HG02970 (cell line): ENCODE results near the gene NCKAP5.

Experiments used
- ATAC-seq: cut with Tn5 transposase; IDR thresholded peaks from one replicate; pipeline ENCODE4 v1.9.1; 2021; ENCODE audit warnings: mild to moderate bottlenecking, moderate library complexity, moderate number of reproducible peaks; ENCODE audit not compliant: unreplicated experiment, low FRiP score

The NCKAP5 gene

DNA sequence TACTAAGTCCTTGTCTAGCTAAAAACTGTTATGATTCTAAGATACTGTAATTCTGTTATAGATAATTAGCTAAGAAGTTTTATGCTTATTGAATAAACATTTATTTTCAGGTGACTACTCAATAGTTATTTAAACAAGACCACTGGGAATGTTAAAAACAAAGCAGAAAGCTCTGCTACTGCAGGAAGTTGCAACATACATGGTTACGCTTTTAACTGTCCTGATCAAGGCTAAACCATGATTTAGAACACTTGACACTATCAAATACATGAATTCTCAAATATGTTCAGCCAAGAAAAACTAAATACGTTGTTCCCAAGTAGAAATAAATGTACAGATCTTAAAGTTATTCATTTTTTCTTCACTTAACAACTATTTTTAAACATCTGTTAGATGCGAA lies 263.9 kb downstream of the NCKAP5 start:
- no peak for ATAC-seq

- no peak for ATAC-seq
These were observed 265.1 kb downstream of the NCKAP5 start for GRCh38 chr2:133303150-133303549.

- no peak for ATAC-seq
These were observed 271.9 kb downstream of the NCKAP5 start for GRCh38 chr2:133296401-133296800.

- no peak for ATAC-seq
These were observed 274.5 kb downstream of the NCKAP5 start for GRCh38 chr2:133293544-133294353.

- no peak for ATAC-seq
These were observed 276.0 kb downstream of the NCKAP5 start for GRCh38 chr2:133292259-133292658.

- no peak for ATAC-seq
These were observed 280.6 kb downstream of the NCKAP5 start for GRCh38 chr2:133287709-133288108.

DNA sequence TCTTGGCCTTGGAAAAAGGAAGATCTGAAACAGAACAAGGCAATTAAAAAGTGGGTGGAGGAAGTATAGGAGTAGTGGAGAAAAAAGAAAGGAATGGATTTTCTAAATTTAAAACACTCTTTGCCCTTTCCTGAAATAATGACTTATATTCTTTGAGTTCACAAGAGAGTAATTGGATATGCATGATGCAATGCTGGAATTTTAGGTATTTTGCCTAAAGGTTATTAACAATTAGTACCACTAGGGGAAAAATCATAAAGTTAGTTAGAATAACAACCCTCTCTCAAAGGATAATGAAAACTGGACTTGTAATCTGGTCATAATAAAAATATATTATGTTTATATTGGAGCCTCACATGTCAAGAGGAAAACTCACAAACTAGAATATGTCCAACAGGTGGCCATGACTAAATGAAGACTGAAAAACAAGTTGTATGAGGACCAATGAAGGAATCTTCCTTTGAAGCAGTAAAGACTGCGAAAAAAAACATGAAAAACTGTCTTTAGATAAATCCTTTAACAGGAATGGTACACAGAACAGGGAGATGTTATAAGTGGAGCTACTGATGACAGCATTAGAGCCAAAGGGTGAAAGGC lies 281.8 kb downstream of the NCKAP5 start:
- no peak for ATAC-seq

DNA sequence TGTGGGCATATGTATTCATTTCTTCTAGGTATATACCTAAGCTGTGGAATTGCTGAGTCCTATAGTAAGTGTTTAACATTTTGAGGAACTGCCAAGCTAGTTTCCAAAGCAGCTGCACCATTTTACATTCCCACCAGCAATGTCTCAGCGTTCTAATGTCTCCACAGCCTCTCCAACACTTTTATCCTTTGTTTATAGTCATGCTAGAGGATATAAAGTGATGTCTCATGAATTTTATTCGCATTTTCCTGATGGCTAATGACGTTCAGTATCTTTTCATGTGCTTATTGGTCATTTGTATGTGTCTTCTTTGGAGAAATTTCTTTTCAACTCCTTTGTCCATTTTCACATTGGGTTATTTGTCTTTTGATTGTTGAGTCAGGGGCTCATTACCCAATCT lies 295.2 kb downstream of the NCKAP5 start:
- ATAC-seq, result no peak

DNA sequence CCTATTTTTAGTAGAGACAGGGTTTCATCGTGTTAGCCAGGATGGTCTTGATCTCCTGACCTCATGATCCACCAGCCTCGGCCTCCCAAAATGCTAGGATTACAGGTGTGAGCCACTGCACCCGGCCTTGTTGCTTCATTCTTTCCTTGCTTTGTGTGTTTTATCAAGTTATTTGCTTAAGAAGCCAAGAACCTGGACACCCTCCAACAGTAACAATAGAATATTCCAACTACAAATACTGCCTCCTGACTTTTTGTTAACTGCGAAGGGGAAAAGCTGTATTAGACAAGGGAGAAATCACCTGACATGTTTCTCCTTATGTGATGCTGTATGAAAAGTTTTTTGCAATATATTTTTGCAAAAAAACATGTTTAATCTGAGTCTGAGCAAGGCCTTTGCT lies 297.2 kb downstream of the NCKAP5 start:
- ATAC-seq, result no peak

- ATAC-seq, result no peak
These were observed 297.7 kb downstream of the NCKAP5 start for GRCh38 chr2:133270550-133270949.

- ATAC-seq, result no peak
These were observed 301.2 kb downstream of the NCKAP5 start for GRCh38 chr2:133266926-133267590.

- no peak for ATAC-seq
These were observed 302.0 kb downstream of the NCKAP5 start for GRCh38 chr2:133266041-133266925.

DNA sequence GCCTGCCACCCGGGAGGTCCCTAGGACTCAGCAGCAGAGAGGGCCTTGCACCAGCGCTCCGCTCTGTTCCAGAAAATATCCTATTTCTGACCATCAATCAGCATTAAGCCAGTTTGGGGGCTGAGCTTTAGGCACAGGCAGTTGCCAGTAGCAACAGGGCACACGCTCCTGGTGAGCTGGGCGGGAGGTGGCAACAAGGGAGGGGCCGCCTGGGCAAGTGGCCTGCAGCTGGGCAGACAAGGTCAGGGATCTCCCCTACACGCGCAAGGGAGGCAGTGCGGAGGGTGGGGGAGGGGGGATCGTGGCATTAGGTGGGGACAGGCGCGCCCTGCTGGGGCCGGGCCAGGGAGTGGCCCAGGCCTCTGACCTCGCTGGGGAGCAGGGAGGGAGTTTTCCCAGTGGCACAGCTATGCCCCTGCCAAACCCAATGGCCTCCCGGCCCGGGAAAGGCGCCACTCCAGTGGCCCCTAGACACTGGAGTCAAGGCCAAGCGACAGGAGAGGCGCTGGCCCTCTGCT lies 302.8 kb downstream of the NCKAP5 start:
- no peak for ATAC-seq

DNA sequence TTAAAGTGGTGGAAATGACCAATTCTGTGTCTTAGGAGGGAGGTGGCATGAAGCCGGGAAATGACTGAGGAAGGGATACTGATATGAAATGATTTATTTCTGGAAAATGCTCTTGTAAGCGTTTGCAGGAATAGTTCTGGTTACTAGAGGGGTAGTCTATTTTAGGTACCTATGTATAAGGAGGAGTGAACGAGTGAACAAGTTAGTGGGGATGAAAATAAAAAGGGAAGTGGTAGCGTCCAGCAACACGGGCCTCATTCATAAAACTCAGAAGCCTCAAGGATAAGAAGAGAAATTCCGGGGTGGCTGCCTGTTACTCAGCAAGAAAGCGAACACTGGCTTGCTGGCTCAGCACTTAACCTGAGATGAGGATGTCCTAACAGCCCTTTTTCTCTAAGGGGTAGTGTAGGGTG lies 303.3 kb downstream of the NCKAP5 start:
- no peak for ATAC-seq

GRCh38 chr2:133262893-133263292 lies 305.4 kb downstream of the NCKAP5 start:
- ATAC-seq, result no peak

GRCh38 chr2:133255360-133255759 lies 312.9 kb downstream of the NCKAP5 start:
- no peak for ATAC-seq

DNA sequence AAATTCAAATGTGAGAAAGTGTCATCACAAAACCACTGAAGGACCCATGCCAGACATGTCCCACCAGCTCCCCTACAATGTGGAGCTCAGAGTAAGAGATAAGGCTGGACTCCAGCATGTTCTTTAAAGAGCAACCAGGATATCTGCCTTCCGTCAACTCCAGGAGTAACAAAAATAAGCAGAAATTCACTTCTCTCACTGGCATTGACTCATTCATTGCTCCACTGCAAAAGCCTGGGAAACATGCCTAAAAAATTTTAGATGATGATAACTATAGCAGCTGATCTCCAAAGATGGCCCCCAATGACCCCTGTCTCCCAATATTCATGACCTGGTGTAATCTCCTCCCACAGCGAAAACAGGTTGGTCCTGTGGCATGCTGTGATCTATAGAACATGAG lies 314.5 kb downstream of the NCKAP5 start:
- ATAC-seq, result no peak

GRCh38 chr2:133252780-133253355 lies 315.4 kb downstream of the NCKAP5 start:
- no peak for ATAC-seq

DNA sequence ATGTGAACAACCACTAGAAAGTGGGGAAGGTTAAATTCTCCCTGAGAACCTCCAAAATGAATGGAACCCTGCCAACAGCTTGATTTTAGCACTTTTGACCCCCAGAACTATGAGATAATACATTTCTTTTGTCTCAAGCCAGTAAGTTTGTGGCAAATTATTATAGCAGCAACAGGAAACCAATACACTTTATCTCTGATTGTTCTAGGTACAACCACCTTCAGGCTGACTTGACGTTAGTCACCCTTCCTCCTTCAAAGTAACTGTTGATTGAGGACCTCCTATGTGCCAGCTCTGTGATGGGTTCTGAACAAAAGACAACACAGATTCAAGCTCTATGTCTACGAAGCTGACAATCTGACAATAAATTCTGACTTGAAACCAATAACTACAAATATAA lies 318.9 kb downstream of the NCKAP5 start:
- ATAC-seq, result no peak

GRCh38 chr2:133248264-133248663 lies 320.0 kb downstream of the NCKAP5 start:
- no peak for ATAC-seq
